ENCODE data around the gene CCDC152. TPM values are rescaled to one million over a fixed set of nuclear protein-coding genes. Genes with fewer than 3 reads are reported as not detected.

The CCDC152 gene
- total RNA-seq, 1 donor, result 5.8 TPM

DNA sequence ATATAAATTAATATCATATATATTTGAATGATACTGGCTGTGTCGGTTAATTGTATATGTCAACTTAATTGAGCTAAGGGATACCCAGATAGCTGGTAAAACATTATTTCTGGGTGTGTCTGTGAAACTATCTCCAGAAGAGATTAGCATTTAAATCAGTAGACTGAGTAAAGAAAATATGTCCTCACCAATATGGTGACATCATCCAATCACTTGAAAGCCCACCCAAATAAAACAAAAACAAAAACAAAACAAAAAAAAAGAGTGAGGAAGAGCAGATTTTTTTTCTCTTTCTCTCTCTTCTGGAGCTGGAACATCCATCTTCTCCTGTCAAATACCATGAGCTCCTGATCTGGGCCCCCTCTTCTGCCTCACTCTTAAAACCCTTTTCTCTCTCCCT, 15.7 kb upstream of the CCDC152 start:
- H3K4me3 ChIP-seq (ENCODE audit: low read depth, low read length), result no peak overlapping the region
- DNase-seq (ENCODE audit: low read depth), result no peak
- TF ChIP-seq, protein P1, sequence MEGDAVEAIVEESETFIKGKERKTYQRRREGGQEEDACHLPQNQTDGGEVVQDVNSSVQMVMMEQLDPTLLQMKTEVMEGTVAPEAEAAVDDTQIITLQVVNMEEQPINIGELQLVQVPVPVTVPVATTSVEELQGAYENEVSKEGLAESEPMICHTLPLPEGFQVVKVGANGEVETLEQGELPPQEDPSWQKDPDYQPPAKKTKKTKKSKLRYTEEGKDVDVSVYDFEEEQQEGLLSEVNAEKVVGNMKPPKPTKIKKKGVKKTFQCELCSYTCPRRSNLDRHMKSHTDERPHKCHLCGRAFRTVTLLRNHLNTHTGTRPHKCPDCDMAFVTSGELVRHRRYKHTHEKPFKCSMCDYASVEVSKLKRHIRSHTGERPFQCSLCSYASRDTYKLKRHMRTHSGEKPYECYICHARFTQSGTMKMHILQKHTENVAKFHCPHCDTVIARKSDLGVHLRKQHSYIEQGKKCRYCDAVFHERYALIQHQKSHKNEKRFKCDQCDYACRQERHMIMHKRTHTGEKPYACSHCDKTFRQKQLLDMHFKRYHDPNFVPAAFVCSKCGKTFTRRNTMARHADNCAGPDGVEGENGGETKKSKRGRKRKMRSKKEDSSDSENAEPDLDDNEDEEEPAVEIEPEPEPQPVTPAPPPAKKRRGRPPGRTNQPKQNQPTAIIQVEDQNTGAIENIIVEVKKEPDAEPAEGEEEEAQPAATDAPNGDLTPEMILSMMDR (IDR thresholded peaks at IDR 0.05; ENCODE audit: insufficient read depth, low read length), result no peak

DNA sequence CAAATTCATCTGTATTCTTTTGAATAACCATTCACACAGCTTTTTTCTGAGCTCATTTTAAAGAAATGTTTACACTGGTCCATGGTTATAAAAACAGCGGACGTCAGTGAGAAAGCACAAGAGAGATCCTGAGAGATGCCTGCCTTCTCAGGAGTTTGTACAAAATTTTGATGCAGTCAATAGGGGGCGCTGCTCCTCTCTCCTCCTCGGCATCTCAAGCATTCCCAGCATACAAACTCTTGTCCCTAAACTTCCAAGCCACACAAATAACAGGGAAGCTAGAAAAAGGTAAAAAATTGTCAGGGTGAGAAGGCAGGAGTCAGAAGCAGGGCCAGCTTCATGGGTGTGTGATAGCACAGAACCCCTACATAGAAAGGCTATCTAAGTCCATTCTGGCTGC, 11.2 kb upstream of the CCDC152 start:
- peak; percentile 9 for DNase-seq (ENCODE audit: low read depth)

DNA sequence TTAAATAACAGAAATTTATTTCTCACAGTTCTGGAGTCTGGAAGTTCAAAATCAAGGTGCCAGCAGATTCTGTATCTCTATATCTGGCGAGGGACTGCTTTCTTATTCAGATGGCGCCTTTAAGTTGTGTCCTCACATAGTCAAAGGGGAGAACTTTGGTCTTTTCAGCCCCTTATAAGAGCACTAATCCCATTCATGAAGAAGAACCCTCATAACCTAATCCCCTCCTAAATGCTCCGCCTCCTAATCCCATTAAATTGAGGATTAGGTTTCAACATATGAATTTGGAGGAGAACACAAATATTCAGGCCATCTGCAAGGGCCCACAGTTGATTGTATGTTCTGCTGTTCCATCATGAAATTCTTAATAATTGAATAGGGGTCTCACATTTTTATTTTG, 10.8 kb upstream of the CCDC152 start:
- TF ChIP-seq, protein P1 (IDR thresholded peaks at IDR 0.05; ENCODE audit: insufficient read depth, low read length), result no peak
- H3K4me3 ChIP-seq (ENCODE audit: low read depth, low read length), result no peak overlapping the region
- no peak for DNase-seq (ENCODE audit: low read depth)

More for the DNA sequence above, 11.2 kb upstream of the CCDC152 start:
- H3K4me3 ChIP-seq (ENCODE audit: low read depth, low read length), result no peak overlapping the region
- TF ChIP-seq, protein P1 (IDR thresholded peaks at IDR 0.05; ENCODE audit: insufficient read depth, low read length), result peak; percentile 51

DNA sequence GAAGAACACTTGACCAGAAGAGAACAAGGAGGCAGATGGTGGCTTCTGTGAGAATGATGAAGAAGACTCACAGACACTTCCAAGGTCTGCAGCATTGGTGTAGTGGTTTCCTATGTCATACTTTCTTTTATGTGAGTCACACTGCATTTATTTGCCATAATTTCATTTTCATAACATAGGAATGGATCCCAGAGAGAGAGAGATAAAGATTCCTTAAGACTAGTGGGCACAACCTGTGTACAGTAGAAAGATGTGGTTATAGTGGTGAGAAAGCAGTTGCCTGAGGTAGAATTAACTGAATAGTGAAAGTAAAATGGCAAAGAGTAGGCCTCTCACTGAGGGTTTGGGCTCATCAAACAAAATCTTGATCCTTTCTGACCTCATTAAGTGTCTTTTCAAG, 7.6 kb upstream of the CCDC152 start:
- H3K4me3 ChIP-seq (ENCODE audit: low read depth, low read length), result no peak overlapping the region
- TF ChIP-seq, protein P1 (IDR thresholded peaks at IDR 0.05; ENCODE audit: insufficient read depth, low read length), result no peak
- no peak for DNase-seq (ENCODE audit: low read depth)

DNA sequence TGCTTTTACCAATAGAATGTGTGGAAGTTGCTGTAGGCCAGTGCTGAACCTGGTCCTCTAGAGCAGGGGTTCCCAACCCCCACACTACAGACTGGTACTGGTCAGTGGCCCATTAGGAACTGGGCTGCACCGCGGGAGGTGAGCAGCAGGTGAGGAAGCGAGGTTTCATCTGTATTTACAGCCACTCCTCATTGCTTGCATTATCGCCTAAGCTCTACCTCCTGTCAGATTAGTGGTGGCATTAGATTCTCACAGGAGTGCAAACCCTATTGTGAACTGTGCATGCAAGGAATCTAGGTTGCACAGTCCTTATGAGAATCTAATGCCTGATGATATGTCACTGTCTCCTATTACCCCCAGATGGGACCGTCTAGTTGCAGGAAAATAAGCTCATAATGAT, 6.1 kb upstream of the CCDC152 start:
- no peak overlapping the region for H3K4me3 ChIP-seq (ENCODE audit: low read depth, low read length)
- TF ChIP-seq, protein P1 (IDR thresholded peaks at IDR 0.05; ENCODE audit: insufficient read depth, low read length), result no peak
- no peak for DNase-seq (ENCODE audit: low read depth)

DNA sequence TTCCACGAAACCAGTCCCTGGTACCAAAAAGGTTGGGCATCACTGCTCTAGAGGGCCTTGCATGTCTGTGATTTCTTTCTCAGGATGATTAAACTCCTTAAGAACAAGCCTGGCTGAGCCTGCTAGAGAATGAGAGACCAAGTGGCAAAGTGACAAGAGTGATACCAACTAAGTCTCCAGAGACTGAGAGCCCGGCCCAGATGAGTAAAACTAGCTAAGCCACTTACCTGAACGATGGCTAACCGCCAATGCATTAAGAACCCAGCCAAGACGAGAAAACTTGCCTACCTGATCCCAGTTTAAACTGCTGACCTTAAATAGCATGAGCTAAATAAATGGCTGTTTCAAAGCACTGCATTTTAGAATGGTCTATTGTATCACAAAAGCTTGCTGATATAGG, 5.6 kb upstream of the CCDC152 start:
- TF ChIP-seq, protein P1 (IDR thresholded peaks at IDR 0.05; ENCODE audit: insufficient read depth, low read length), result no peak
- no peak for DNase-seq (ENCODE audit: low read depth)

DNA sequence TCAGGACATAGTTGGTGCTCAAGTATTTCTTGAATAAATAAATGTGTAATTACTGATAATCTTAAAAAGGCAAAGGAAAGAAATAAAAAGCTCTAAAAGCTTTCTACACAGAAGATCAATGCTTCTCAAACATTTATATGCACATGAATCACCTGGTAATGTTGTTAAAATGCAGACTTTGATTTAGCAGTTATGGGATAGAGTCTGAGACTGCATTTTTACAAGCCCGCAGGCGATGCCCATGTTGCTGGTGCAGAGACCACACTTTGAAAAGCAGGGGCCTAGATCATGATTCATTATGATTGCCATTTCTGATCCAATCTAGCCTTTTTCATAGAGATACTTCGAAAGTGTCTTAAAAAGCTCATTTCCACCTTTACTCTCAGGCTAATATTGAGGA, 3.5 kb upstream of the CCDC152 start:
- TF ChIP-seq, protein P1 (IDR thresholded peaks at IDR 0.05; ENCODE audit: insufficient read depth, low read length), result no peak

More for the DNA sequence above, 5.6 kb upstream of the CCDC152 start:
- no peak overlapping the region for H3K4me3 ChIP-seq (ENCODE audit: low read depth, low read length)

More for the DNA sequence above, 3.5 kb upstream of the CCDC152 start:
- DNase-seq (ENCODE audit: low read depth), result no peak
- no peak overlapping the region for H3K4me3 ChIP-seq (ENCODE audit: low read depth, low read length)

Data from fibroblast of the aortic adventitia (primary cell).